CD4-positive, alpha-beta T cell treated with Interleukin-1 beta for 1 hour (primary cell): ENCODE measurements around the gene IQSEC1.

ENCODE experiments used
- DNase-seq, 2 donors: peaks; one replicate each; pipeline ENCODE4 v3.0.0-alpha.2; 2020 to 2022

The IQSEC1 gene

GRCh38 chr3:12922881-12923431 is 150.3 kb downstream of the IQSEC1 start:
- no peak for DNase-seq

GRCh38 chr3:12922306-12922705 is 150.9 kb downstream of the IQSEC1 start:
- DNase-seq, result no peak

GRCh38 chr3:12921736-12922135 is 151.5 kb downstream of the IQSEC1 start:
- no peak for DNase-seq

DNA sequence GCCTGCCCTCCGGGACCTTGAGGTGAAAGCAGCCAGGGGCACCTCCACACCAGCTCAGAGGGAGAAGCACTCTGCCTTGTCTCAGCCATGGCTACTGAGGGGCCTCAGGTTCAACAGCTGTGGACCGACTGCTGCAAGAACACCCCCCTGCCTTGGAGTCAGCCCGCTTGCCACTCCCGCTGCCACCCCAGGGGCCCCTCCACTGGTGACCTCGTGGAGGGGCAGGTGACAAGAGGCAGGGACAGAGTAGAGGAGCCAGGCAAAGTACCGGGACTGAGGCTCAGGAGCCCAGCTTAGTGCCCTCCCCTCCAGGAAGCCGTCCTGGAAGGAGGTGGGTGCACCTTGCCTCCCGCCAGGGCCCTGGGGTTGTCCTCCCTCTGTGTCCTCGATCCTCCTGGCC is 152.3 kb downstream of the IQSEC1 start:
- DNase-seq, result no peak

- DNase-seq, result no peak
These were observed 154.0 kb downstream of the IQSEC1 start for GRCh38 chr3:12919205-12919604.

GRCh38 chr3:12918231-12918630 is 155.0 kb downstream of the IQSEC1 start:
- DNase-seq, result no peak

- DNase-seq, result peak; percentile 51 to 57
These were observed 157.1 kb downstream of the IQSEC1 start for GRCh38 chr3:12916159-12916558.

DNA sequence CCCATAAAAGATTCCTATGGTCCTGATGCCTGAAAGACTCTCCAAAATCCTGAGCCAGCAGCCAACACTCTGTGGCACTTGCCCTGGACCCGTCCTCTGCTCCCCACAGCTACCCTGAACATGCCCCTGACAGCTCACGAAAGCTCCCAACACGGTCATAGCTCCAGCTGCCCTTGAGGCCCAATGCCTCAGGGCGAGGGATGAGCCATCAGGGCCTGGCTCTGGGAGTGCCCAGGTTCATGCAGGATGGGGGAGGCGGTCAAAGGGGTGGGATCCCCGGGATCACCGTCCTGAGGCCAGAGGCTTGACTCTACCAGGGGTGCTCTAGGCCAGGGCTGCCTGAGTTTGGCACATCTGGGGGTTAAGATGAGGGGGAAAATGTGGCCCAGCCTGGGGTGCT is 159.1 kb downstream of the IQSEC1 start:
- DNase-seq, result no peak

DNA sequence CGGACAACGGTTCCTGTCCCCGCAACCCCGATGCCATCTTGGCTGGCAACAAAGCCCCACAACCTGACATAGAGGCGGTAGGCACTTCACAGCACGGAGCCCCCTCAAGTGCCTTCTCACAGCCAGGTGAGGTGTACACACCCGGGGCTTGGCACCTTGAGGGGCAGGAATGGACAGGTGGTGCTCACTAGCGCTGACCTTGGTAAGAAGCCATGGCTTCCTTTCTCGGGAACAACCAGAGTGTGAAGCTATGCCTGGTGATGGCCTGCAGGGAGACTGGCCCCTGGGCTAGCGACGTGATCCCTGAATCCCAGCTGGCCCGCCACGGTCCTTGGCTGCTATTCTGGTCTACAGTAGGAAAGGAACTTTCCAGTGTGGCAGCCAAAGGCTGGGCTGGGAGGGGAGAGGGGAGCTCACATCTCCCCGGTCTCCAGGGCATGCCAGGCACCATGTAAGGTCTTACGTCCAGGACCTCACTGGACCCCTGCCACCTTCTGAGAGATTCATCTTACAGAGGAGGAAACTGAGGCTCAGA is 161.3 kb downstream of the IQSEC1 start:
- DNase-seq, result no peak

- no peak for DNase-seq
These were observed 162.7 kb downstream of the IQSEC1 start for GRCh38 chr3:12910356-12911099.

GRCh38 chr3:12909710-12910109 is 163.5 kb downstream of the IQSEC1 start:
- DNase-seq, result no peak

DNA sequence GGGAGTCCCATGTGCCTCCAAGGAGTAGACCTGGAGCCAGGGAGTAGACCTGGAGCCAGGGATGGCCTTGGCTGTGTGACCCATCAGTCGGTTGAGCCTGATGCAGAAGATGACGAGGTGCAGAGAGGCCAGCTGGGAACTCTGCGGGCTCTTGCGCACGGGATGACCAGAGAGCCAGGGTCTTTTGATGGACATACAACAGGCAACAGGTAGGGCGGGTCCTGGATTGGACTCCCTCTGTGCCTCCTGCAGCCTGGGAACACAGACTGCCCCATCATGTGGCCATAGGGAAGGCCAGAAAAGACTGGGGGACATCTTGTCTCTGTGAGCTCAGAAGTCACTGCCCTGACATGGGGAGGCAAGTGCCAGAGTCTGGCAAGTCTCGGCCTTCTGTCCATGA is 164.4 kb downstream of the IQSEC1 start:
- DNase-seq, result no peak

DNA sequence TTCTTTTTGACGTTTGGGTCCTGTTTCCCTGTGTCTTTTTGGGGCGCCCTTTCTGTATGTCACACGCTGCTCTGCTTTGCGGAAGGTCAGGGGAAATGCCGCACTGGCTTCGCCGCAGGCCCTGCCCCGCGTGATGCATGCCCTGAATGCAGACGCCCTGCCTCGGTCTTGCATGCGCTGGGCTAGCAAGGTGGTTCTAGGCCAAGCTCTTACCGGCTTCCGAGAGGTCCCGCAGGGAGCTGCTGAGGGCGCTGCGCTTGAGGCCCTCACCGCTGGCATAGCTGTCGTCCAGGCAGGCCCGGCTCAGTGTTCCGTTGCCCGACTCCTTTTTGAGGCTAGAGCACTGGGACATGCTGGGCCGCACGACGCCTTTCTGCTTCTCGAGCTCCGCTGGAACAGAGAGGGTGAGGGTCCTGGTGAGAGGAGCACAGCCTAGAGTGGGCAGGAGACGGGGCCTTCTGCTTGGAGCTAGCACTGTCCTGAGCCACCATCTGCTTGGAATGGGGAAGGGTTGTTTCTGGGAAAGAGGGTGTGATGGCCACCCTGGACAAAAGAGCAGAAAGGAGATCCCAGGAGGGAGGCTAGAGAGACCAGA is 165.0 kb downstream of the IQSEC1 start:
- DNase-seq, result no peak

GRCh38 chr3:12907729-12908128 is 165.5 kb downstream of the IQSEC1 start:
- DNase-seq, result no peak

- DNase-seq, result no peak
These were observed 165.9 kb downstream of the IQSEC1 start for GRCh38 chr3:12907296-12907695.

DNA sequence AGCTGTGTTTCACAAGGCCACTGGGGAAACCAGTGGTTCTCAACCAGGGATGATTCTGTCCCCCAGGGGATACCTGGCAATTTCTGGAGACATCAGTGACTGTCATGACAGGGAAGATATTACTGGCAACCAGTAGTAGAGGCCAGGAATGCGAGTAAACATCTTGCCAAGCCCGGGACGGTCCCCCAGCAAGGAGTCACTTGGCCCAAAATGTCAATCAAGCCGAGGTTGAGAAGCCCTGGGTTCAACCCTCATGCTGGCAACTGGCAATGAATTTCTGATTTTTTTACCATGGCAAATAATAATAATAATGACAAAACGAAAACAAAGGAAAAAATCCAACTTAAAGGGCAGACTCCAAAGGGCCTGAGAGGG is 166.3 kb downstream of the IQSEC1 start:
- DNase-seq, result no peak

GRCh38 chr3:12906141-12906915 is 166.9 kb downstream of the IQSEC1 start:
- DNase-seq, result no peak

DNA sequence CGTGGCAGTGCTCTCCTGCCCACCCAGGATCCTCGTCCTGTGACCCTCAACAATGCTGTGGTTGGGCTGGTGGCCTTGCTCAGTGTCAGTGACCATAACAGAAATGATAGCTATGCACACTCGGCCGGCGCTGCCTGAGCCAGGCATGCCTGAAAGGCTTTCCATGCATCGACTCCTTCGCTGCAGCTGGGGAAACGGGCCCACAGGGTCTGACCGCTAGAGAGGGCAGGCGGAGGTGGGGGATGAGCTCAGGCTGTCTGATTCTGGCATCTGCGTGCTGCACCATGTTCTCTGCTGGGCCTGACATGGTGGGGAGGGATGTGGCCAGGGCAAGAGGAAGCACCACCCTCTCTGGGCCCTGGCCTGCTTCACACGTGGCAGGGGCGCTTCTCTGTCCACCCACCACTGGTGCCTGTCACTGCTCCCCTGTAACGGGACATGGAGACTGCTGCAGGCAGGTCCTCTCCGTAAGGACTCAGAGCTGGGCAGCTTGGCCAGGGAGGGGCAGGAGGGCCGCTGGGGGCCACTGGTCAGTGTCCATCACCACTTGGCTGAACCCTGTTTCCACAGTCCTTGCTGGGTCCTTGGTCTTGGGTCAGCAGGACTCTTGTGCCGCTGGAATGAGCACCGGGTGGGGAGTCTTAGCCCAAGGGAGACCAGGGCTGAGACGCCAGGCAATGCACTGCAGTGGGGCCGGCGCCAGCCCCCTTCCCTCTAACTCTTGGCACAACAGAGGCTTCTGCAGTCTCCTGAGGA is 167.7 kb downstream of the IQSEC1 start:
- DNase-seq, result no peak

DNA sequence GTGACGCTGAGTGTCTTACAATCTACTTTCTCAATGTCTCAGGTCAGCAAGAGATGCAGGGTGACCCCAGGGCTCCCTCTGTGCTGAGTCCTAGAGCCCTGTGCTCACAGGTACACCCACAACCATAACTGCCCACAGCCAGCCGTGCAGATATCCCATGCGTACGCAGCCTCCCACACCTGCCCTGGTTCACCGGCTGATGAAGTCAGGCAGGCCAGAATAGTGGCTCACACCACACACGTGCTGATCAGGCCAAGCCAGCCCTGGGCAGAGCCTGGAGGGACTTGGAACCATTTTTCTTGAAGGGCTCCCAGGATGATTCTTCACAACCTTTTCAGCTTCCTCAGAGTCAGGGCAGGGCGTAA is 168.3 kb downstream of the IQSEC1 start:
- no peak for DNase-seq

GRCh38 chr3:12903881-12904280 is 169.3 kb downstream of the IQSEC1 start:
- no peak for DNase-seq

- no peak for DNase-seq
These were observed 170.0 kb downstream of the IQSEC1 start for GRCh38 chr3:12903000-12903800.
